Measurements from ENCODE around the gene KLF15. TPM values are rescaled to one million over a fixed set of nuclear protein-coding genes. Genes with fewer than 3 reads are reported as not detected.

Gene KLF15
- total RNA-seq, 1 donor from 2014 or later = 5.7 TPM

DNA sequence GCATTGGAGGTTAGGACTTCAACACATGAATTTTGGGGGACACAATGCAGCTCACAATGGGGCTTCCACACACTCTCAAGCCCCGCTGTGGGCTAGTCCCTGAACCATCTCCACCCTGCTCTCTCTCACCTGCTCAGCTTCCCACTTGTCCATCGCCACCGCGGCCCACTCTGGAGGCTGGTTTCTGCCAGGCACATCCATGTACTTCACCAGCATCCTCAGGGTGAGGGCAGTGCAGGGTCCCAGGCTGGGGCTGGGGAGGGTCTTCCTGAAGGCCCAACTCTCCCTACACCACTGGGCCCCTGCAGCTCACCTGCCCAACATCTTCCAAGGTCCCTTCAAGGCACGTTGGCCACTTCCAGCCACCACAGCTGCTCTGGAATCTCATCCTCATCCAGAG, 46.4 kb downstream of the KLF15 start:
- Mint-ChIP-seq H3K9me3 (ENCODE audit: unreplicated experiment) (peaks cover 7% of the 10 kb centered on the region), H3K36me3 (ENCODE audit: unreplicated experiment) (no peaks in the 10 kb centered on the region), H3K27me3 (ENCODE audit: unreplicated experiment) (no peaks in the 10 kb centered on the region), H3K4me3 (ENCODE audit: unreplicated experiment) (no peak overlapping the region), H3K4me1 (ENCODE audit: unreplicated experiment) (no peaks in the 10 kb centered on the region), H3K27ac (ENCODE audit: unreplicated experiment) (no peak overlapping the region)
- DNase-seq (ENCODE audit: extremely low spot score, unreplicated experiment) = no peak
- TF ChIP-seq, protein P1, sequence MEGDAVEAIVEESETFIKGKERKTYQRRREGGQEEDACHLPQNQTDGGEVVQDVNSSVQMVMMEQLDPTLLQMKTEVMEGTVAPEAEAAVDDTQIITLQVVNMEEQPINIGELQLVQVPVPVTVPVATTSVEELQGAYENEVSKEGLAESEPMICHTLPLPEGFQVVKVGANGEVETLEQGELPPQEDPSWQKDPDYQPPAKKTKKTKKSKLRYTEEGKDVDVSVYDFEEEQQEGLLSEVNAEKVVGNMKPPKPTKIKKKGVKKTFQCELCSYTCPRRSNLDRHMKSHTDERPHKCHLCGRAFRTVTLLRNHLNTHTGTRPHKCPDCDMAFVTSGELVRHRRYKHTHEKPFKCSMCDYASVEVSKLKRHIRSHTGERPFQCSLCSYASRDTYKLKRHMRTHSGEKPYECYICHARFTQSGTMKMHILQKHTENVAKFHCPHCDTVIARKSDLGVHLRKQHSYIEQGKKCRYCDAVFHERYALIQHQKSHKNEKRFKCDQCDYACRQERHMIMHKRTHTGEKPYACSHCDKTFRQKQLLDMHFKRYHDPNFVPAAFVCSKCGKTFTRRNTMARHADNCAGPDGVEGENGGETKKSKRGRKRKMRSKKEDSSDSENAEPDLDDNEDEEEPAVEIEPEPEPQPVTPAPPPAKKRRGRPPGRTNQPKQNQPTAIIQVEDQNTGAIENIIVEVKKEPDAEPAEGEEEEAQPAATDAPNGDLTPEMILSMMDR (IDR thresholded peaks at IDR 0.05) = no peak

DNA sequence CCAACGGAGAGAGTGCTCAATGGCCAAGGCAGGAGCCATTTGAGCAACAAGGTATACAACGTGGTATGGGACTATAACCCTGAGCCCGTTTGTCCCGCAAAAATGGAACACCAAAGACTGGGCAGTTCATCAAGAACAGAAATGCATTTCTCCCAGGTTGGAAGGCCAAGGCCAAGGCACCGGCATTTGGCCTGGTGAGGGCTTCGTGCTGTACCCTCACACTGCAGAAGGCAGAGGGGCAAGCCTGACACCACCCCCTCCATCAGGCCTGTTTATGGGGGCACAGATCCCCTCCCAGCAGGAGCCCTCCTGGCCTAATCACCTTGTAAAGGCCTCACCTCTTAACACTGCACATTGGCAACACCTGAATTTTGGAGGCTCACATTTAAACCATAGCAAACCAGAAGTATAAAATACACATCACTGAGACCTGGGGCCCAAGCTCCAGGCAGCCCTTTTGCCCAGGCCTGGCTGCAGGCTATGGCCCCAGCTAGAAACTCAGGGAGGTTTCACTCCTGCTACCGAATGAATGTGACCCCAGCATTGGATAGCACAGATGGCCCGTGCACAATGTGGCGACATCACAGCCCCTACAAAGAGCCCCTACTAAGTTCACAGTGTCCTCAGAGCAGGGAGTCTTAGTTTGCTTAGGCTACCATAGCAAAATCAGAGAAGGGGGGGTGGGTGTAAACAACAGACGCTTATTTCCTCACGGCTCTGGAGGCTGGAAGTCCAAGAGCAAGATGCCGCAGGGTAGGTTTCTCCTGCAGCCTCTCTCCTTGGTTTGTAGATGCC, 47.1 kb downstream of the KLF15 start:
- Mint-ChIP-seq H3K9me3 (ENCODE audit: unreplicated experiment) (peaks cover 7% of the 10 kb centered on the region), H3K27ac (ENCODE audit: unreplicated experiment) (no peak overlapping the region), H3K27me3 (ENCODE audit: unreplicated experiment) (no peaks in the 10 kb centered on the region), H3K4me1 (ENCODE audit: unreplicated experiment) (no peaks in the 10 kb centered on the region), H3K4me3 (ENCODE audit: unreplicated experiment) (no peak overlapping the region), H3K36me3 (ENCODE audit: unreplicated experiment) (no peaks in the 10 kb centered on the region)
- no peak for DNase-seq (ENCODE audit: extremely low spot score, unreplicated experiment)
- TF ChIP-seq, protein P1 (IDR thresholded peaks at IDR 0.05) = no peak

DNA sequence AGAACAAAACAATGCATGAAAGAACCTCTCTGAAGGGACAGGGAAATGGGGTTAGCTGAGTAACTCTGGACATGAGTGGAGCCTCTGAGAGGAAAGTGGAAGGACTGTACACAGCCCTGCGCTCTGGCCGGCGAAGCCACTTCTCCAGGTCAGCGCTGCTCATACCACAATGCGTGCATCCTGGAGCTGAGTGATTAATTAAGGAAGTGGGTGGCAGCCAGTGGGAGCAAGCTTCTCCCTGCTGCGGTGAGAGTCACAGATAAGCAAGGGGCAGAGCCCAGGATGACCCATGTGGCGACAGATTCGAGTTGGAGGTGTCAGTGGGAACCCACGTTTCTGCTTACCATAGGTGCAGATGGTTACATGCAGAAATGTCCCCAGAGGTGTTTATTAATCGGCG, 48.0 kb downstream of the KLF15 start:
- no peak for DNase-seq (ENCODE audit: extremely low spot score, unreplicated experiment)
- H3K36me3 Mint-ChIP-seq (ENCODE audit: unreplicated experiment) = no peaks in the 10 kb centered on the region
- peaks cover 7% of the 10 kb centered on the region for H3K9me3 Mint-ChIP-seq (ENCODE audit: unreplicated experiment)
- no peak overlapping the region for H3K4me3 Mint-ChIP-seq (ENCODE audit: unreplicated experiment)
- H3K4me1 Mint-ChIP-seq (ENCODE audit: unreplicated experiment) = no peaks in the 10 kb centered on the region
- no peaks in the 10 kb centered on the region for H3K27me3 Mint-ChIP-seq (ENCODE audit: unreplicated experiment)
- H3K27ac Mint-ChIP-seq (ENCODE audit: unreplicated experiment) = no peak overlapping the region
- TF ChIP-seq, protein P1 (IDR thresholded peaks at IDR 0.05) = no peak

DNA sequence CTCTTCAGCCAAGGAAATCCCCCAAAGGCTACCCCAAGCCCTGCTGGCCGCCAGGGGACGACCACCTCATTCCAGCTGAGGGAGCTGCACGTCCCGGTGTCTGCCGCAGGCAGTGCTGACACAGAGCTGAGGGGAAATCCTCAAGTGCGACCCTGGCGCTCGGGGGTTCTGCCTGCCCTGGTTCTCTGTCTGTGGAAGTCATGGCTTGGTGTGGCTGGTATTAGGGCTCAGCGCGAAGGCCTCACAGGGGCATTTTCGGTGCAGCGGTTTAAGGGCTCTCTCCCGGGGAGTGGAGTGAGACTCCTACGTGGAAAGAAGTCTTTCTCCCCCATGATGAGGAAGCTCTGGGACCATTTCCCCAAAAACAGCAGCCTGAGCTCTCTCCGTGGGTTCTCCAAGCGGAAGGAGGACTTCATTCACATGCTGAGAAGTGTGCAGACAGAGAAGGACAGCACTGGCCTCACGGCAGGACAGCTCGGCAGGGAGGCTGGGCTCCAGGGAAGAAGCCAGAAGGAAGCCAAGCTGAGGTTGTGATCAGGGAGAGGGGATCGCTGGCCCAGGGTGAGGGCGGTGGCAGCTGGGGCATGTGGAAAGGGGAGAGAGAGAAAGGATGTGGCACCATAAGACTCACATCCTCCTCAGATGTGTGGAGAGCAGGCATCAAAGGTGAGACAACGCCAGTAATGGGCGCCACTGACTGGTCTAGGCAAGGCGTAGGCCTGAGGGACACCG, 48.6 kb downstream of the KLF15 start:
- Mint-ChIP-seq H3K4me1 (ENCODE audit: unreplicated experiment) (no peaks in the 10 kb centered on the region), H3K9me3 (ENCODE audit: unreplicated experiment) (peaks cover 11% of the 10 kb centered on the region), H3K4me3 (ENCODE audit: unreplicated experiment) (peak overlapping the region; percentile 19), H3K36me3 (ENCODE audit: unreplicated experiment) (no peaks in the 10 kb centered on the region), H3K27ac (ENCODE audit: unreplicated experiment) (no peak overlapping the region), H3K27me3 (ENCODE audit: unreplicated experiment) (no peaks in the 10 kb centered on the region)
- TF ChIP-seq, protein P1 (IDR thresholded peaks at IDR 0.05) = no peak
- DNase-seq (ENCODE audit: extremely low spot score, unreplicated experiment) = no peak
